Panc1 (cell line): Measurements from ENCODE around the gene ETV7.

Source experiments
- CTCF ChIP-seq: fragments of 450-650 bp; IDR thresholded peaks from 2 replicates; pipeline ENCODE4 v1.5.1; 2017; ENCODE audit warnings: mild to moderate bottlenecking
- TF ChIP-seq, protein P1 (sequence below), 2 experiments: IDR thresholded peaks; 2 replicates each; pipeline ENCODE4 v1.6.1; 2011 to 2012; ENCODE audit warnings: low read depth in 2 of 2, control low read depth in 1 of 2, low read length in 1 of 2, mild to moderate bottlenecking in 1 of 2, moderate library complexity in 1 of 2; ENCODE audit not compliant: insufficient read depth in 1 of 2

DNA sequence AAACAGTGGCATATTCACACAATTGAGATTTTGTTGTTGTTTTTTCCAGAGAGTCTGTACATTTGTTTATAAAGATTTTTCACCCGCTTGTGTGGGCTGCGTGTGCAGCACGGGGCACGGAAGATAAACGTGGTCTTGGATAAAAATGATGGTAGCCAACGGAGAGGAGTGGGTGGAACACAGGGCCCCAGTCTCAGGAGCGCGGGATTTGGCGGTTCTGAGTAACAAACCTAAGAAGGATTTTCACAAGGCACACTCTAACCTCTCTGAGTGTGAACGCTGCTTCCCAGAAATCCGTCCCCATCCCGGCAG, 47.2 kb downstream of the ETV7 start:
- no peak for TF ChIP-seq CTCF
- TF ChIP-seq, protein P1, sequence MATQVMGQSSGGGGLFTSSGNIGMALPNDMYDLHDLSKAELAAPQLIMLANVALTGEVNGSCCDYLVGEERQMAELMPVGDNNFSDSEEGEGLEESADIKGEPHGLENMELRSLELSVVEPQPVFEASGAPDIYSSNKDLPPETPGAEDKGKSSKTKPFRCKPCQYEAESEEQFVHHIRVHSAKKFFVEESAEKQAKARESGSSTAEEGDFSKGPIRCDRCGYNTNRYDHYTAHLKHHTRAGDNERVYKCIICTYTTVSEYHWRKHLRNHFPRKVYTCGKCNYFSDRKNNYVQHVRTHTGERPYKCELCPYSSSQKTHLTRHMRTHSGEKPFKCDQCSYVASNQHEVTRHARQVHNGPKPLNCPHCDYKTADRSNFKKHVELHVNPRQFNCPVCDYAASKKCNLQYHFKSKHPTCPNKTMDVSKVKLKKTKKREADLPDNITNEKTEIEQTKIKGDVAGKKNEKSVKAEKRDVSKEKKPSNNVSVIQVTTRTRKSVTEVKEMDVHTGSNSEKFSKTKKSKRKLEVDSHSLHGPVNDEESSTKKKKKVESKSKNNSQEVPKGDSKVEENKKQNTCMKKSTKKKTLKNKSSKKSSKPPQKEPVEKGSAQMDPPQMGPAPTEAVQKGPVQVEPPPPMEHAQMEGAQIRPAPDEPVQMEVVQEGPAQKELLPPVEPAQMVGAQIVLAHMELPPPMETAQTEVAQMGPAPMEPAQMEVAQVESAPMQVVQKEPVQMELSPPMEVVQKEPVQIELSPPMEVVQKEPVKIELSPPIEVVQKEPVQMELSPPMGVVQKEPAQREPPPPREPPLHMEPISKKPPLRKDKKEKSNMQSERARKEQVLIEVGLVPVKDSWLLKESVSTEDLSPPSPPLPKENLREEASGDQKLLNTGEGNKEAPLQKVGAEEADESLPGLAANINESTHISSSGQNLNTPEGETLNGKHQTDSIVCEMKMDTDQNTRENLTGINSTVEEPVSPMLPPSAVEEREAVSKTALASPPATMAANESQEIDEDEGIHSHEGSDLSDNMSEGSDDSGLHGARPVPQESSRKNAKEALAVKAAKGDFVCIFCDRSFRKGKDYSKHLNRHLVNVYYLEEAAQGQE (IDR thresholded peaks at IDR 0.05; ENCODE audit: insufficient read depth in 1 of 2, low read depth in 2 of 2, low read length in 1 of 2): no peak
